LNCAP (cell line): ENCODE data around the gene MRPL55.

Source experiments
- CTCF ChIP-seq: fragments of 450-650 bp; IDR thresholded peaks from 2 replicates; pipeline ENCODE4 v1.5.1; 2017; ENCODE audit warnings: mild to moderate bottlenecking

Gene MRPL55

GRCh38 chr1:228112617-228113016 lies 3.5 kb upstream of the MRPL55 start:
- no peak for TF ChIP-seq CTCF

GRCh38 chr1:228112167-228112566 lies 3.1 kb upstream of the MRPL55 start:
- no peak for TF ChIP-seq CTCF

- TF ChIP-seq CTCF, result no peak
Observed at GRCh38 chr1:228110556-228110955, 1.5 kb upstream of the MRPL55 start.

DNA sequence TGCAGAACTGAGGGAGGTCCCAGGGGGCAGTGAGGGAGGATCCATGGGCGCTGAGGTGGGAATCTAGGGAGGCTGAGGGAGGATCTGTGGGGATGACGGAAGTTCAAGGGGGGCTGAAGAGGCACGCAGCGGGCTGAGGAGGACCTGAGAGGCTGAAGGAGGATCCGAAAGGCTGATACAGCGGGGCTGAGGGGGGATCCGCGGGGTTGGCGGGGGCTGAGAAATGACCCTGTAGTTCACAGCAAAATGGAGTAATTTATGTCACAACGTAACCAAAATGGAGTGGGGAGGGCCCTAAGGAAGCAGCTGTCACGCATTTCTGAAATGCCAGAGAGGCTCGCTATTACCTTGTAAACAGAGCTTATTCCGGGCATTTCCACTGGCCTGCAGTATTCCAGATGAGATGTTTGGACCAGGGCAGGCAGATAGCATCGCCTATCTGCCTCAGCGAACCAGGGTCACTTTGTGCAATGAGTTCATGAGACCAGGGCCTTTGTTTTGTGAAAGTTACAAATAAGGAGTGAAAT lies 926 bp upstream of the MRPL55 start:
- no peak for TF ChIP-seq CTCF

DNA sequence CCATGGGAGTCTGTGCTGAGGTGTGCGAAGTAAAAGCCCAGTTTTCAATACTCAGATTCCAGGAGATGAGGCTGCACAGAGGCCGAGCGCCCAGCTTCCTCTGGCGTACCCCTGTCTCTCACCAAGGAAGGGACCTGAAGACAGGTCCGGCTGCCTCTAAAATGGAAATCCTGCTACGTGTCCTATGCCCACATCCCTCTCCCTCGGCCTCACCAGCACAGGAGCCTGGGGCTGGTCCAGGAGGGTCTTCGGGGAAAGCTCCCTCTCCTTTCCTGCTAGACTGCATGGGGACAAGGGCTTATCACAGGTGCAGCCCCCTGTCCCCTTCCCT lies 392 bp downstream of the MRPL55 start:
- no peak for TF ChIP-seq CTCF

GRCh38 chr1:228108055-228108690 lies 926 bp downstream of the MRPL55 start:
- no peak for TF ChIP-seq CTCF

- no peak for TF ChIP-seq CTCF
Observed at GRCh38 chr1:228107636-228108035, 1.5 kb downstream of the MRPL55 start.

GRCh38 chr1:228106800-228107054 lies 2.4 kb downstream of the MRPL55 start:
- no peak for TF ChIP-seq CTCF
